ENCODE results near the gene ABCC2.

The ABCC2 gene

DNA sequence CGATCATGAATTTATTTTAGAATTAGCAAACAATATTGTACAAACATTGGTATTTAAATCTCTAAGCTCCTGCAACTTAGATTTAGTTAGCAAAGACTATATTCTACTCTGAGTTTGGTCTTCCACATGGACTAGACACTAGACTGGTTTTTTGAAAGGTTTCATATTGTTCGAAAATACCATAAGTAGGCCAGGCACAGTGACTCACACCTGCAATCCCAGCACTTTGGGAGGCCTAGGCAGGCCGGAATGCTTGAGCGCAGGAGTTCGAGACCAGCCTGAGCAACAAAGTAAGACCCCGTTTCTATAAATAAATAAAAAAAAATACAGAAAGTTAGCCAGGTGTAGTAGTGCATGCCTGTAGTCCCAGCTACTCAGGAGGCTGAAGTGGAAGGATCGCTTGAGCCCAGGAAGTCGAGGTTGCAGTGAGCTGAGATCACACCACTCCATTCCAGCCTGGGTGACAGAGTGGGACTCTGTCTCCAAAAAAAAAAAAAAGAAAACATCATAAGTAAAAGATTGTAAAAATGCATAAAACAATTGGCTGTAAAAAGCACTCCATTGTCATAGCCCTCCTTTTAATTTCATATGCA, 73.1 kb downstream of the ABCC2 start:
- Histone ChIP-seq H3K9me3 (replicated peaks; ENCODE audit: insufficient read depth, low read length) (no peaks in the 10 kb centered on the region), H3K4me1 (ENCODE audit: low read length) (no peaks in the 10 kb centered on the region), H3K27me3 (replicated peaks; ENCODE audit: insufficient read depth, low read length) (no peaks in the 10 kb centered on the region), H3K27ac (ENCODE audit: low read length) (no peak overlapping the region), H4K20me1 (ENCODE audit: insufficient read depth, low read length) (no peaks in the 10 kb centered on the region), H3K79me2 (ENCODE audit: low read length) (no peaks in the 10 kb centered on the region), H3K4me2 (ENCODE audit: low read depth, low read length) (no peak overlapping the region), H3F3A (ENCODE audit: insufficient read depth, low read length) (no peaks in the 10 kb centered on the region), H2AFZ (ENCODE audit: low read length) (no peak overlapping the region), H3K4me3 (ENCODE audit: low read length) (no peak overlapping the region), H3K9me2 (replicated peaks; ENCODE audit: insufficient read depth, low read length) (no peaks in the 10 kb centered on the region), H3K36me3 (replicated peaks; ENCODE audit: insufficient read depth, low read length) (no peaks in the 10 kb centered on the region), H3K9ac (ENCODE audit: low read length) (no peak overlapping the region)
- TF ChIP-seq, protein P1, sequence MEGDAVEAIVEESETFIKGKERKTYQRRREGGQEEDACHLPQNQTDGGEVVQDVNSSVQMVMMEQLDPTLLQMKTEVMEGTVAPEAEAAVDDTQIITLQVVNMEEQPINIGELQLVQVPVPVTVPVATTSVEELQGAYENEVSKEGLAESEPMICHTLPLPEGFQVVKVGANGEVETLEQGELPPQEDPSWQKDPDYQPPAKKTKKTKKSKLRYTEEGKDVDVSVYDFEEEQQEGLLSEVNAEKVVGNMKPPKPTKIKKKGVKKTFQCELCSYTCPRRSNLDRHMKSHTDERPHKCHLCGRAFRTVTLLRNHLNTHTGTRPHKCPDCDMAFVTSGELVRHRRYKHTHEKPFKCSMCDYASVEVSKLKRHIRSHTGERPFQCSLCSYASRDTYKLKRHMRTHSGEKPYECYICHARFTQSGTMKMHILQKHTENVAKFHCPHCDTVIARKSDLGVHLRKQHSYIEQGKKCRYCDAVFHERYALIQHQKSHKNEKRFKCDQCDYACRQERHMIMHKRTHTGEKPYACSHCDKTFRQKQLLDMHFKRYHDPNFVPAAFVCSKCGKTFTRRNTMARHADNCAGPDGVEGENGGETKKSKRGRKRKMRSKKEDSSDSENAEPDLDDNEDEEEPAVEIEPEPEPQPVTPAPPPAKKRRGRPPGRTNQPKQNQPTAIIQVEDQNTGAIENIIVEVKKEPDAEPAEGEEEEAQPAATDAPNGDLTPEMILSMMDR (IDR thresholded peaks at IDR 0.05; ENCODE audit: low read length) = no peak
- TF ChIP-seq EZH2 (optimal IDR thresholded peaks at IDR 0.05; ENCODE audit: low read depth, low read length) = no peak
- TF ChIP-seq EZH2phosphoT487 (IDR thresholded peaks at IDR 0.05; ENCODE audit: low read length) = no peak
- no peak for DNase-seq

DNA sequence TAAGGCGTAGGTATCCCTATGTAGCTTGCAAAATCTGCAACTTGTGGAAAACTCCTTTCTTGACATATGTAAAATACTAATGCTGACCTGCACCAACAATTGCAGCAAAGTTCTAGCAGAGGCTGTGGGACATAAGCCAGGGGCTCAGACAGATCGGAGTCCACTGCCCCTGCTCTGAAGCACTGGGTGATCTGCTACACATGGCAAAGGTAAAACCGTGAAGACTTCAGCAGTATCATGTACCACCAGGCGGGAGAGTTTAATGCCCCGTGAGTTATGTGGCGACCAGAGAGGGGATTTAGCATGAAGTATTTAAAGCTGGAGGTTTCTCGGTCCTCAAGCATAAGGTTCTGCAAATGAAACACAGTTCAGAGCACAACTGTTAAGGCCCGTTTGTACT, 76.4 kb downstream of the ABCC2 start:
- Histone ChIP-seq H3K79me2 (ENCODE audit: low read length) (no peaks in the 10 kb centered on the region), H3K27ac (ENCODE audit: low read length) (no peak overlapping the region), H2AFZ (ENCODE audit: low read length) (no peak overlapping the region), H3K4me1 (ENCODE audit: low read length) (no peaks in the 10 kb centered on the region), H3K4me2 (ENCODE audit: low read depth, low read length) (no peak overlapping the region), H3K9ac (ENCODE audit: low read length) (no peak overlapping the region), H3K9me2 (replicated peaks; ENCODE audit: insufficient read depth, low read length) (no peaks in the 10 kb centered on the region), H3K27me3 (replicated peaks; ENCODE audit: insufficient read depth, low read length) (no peaks in the 10 kb centered on the region), H3K9me3 (replicated peaks; ENCODE audit: insufficient read depth, low read length) (no peaks in the 10 kb centered on the region), H3K36me3 (replicated peaks; ENCODE audit: insufficient read depth, low read length) (no peaks in the 10 kb centered on the region), H3F3A (ENCODE audit: insufficient read depth, low read length) (no peaks in the 10 kb centered on the region), H3K4me3 (ENCODE audit: low read length) (no peak overlapping the region), H4K20me1 (ENCODE audit: insufficient read depth, low read length) (no peaks in the 10 kb centered on the region)
- TF ChIP-seq EZH2phosphoT487 (IDR thresholded peaks at IDR 0.05; ENCODE audit: low read length) (no peak), EZH2 (optimal IDR thresholded peaks at IDR 0.05; ENCODE audit: low read depth, low read length) (no peak)
- TF ChIP-seq, protein P1 (IDR thresholded peaks at IDR 0.05; ENCODE audit: low read length) = no peak
- no peak for DNase-seq

DNA sequence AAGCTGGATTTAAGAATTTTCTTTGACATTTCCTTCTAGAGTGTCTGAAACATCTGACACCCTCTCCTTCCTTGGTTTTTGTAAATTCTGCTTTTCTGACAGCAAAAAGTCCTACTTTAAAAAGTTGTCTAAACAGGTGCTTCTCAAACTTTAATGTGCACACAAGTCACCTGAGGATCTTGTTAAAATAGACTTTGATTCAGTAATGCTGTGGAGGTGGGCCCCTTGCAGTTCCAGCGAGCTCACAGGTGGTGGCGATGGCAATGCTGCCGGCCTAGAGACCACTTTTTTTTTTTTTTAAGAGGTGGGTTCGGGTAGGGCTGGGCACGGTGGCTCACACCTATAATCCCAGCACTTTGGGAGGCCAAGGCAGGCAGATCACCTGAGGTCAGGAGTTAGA, 77.1 kb downstream of the ABCC2 start:
- Histone ChIP-seq H3K27ac (ENCODE audit: low read length) (no peak overlapping the region), H3K36me3 (replicated peaks; ENCODE audit: insufficient read depth, low read length) (no peaks in the 10 kb centered on the region), H3K4me1 (ENCODE audit: low read length) (no peaks in the 10 kb centered on the region), H3K9ac (ENCODE audit: low read length) (no peak overlapping the region), H3K9me2 (replicated peaks; ENCODE audit: insufficient read depth, low read length) (no peaks in the 10 kb centered on the region), H2AFZ (ENCODE audit: low read length) (no peak overlapping the region), H3K4me2 (ENCODE audit: low read depth, low read length) (no peak overlapping the region), H3K27me3 (replicated peaks; ENCODE audit: insufficient read depth, low read length) (no peaks in the 10 kb centered on the region), H4K20me1 (ENCODE audit: insufficient read depth, low read length) (no peaks in the 10 kb centered on the region), H3K79me2 (ENCODE audit: low read length) (no peaks in the 10 kb centered on the region), H3F3A (ENCODE audit: insufficient read depth, low read length) (no peaks in the 10 kb centered on the region), H3K4me3 (ENCODE audit: low read length) (no peak overlapping the region), H3K9me3 (replicated peaks; ENCODE audit: insufficient read depth, low read length) (no peaks in the 10 kb centered on the region)
- no peak for TF ChIP-seq EZH2 (optimal IDR thresholded peaks at IDR 0.05; ENCODE audit: low read depth, low read length)
- TF ChIP-seq EZH2phosphoT487 (IDR thresholded peaks at IDR 0.05; ENCODE audit: low read length) = no peak
- TF ChIP-seq, protein P1 (IDR thresholded peaks at IDR 0.05; ENCODE audit: low read length) = no peak
- DNase-seq = no peak

Measured in MM.1S (cell line).